CD4-positive, alpha-beta T cell treated with Interferon gamma for 1 hour (primary cell): ENCODE results near the gene MRPL34.

Experiments
- DNase-seq: peaks from one replicate; pipeline ENCODE4 v3.0.0-alpha.2; 2020

MRPL34 gene

DNA sequence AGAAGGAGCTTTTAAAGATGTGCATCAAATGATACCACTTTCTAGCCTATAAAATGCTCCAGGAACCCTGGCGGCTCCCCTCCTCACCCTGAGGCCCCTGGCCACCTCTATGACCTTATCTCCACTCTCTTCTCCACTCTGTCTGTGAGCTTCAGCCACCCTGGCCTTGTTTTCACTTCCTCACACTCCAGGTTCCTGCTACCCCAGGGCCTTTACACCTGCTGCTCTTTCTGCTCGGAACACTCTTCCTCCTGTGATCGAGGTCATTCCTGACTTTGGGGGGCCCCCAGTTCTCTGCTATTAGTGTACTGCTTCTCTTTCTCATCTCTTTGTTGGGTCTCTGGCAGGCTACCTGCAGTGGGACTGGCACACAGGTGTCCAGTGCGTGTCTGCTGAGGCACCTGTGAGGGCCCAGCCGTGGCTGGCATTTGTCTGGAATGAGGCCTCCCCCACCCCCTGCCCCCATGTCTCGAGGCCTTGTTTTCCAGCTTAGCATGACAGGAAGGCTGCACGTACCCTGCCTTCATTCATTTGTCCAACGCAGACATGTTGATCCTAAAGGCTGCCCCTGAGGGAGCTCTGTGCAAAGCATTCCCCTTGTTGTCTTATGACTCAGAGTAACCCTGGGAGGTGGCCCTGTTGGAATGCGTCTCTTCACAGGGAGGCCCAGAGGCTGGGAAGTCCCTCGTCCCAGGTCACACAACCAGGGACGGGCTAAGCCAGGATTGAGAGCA is 6.0 kb downstream of the MRPL34 start:
- no peak for DNase-seq

DNA sequence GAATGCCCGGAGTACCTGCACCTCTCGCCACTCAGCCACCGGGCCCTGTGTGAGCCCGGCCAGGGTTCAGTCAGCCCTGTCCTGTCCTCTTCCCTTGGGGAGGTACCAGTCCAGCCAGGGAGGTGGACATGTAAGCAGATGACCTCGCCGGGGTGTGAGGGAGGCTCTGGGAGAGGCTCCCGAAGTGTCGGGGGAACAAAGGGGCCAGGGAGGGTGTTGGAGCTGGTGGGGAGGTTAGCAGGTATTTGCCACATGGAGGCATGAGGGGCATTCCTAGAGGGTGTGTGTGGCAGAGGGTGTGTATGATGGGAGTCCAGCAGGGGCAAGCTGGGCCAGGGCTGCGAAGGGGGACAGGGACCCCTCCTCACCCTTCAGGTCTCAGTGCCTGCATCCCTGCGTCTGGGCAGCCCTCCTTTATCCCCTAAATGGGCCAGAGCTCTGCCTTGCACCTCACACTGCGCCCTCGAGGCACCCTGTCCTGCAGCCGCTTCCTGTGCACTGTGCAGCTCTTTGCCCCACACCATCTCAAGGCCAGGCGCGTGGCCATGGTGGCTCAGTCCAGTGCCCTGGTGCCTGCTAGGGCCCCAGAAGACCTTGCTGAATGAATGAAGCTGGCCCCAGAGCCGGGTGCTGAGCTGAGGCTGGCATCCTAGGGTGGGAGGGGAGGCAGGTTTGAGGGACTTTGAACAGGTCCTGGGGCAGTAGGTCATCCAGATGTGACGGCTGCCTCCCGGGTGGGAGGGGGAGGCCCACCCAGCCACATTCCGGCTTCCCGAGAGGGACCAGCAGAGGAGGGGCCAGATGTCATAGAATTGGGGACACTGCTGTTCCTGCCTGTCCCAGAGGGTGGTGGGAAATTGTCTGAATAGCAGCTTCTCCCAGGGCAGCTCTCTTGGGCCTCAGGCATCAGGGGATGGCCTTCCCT is 6.8 kb downstream of the MRPL34 start:
- no peak for DNase-seq

- DNase-seq: no peak
Measured at GRCh38 chr19:17314007-17314593, 8.4 kb downstream of the MRPL34 start.

DNA sequence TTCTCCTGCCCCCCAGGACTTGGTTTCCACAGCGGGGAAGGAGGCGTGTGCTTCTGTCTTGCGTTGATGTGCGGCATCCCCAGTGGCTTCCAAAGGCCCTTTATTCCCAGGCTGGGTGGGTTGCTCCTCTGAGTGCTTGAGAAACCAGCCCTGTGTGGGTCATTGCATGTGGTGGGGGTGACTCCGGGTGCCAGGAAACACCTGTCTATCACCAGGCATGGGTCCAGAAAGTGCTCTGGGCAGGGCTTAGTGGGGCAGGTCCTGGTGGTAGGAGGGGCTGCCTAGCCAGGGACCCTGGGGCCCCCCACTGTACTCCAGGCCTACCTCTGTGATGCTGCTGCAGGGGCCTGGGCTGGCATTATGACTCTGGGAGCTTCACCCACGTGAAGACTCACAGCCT is 13.3 kb downstream of the MRPL34 start:
- DNase-seq: no peak

DNA sequence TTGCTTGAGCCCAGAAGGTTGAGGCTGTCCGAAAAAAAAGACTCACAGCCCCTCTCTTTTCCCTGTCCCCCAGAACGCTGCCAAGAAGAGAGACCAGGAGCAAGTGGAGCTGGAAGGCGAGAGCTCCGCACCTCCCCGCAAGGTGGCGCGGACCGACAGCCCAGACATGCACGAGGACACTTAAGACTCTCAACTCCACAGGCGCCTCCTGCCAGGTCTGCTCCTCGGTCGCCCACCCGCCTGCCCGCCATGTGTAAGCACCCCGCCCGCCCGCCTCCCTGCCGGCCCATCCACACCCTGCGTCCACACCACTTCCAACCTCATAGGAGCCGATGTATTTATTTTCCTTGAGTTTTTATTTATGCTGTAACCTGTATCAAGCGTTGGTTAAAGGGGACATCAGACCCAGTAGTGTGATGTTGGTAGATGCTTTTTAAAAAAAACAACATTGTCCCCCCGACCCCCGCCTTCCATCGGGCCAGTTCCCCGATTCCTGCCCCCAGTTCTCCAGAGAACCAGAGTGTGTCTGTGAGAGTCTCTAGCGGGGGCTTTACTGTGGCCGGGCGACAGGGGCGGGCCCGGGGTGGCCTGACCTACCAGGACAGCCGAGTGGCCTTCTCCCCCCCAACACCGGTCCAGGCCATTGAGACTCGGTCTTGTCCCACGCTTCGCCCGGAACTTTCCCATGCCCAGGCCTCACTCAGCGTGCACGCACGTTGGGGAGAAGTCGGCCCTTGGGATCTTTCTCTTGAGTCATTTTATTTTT is 14.0 kb downstream of the MRPL34 start:
- no peak for DNase-seq

DNA sequence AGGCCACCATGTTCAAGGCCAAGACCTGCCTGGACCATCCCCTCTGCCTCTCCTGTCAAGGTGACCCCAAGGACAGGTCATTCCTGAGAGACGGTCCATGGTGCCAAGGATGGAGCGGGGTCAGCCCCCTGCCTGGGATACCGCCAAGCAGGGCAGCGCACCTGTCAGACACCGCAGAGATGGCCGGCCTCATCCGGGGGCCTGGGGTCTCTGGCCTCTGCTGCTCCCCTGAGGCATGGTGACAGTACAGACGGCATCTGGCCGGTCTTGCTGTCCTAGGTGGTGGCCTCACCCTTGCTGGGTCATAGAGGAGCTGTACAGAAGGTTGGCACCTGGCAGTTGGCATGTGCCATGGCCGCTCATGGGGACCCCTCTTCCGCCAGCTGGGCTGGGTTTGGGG is 14.8 kb downstream of the MRPL34 start:
- DNase-seq: no peak

DNA sequence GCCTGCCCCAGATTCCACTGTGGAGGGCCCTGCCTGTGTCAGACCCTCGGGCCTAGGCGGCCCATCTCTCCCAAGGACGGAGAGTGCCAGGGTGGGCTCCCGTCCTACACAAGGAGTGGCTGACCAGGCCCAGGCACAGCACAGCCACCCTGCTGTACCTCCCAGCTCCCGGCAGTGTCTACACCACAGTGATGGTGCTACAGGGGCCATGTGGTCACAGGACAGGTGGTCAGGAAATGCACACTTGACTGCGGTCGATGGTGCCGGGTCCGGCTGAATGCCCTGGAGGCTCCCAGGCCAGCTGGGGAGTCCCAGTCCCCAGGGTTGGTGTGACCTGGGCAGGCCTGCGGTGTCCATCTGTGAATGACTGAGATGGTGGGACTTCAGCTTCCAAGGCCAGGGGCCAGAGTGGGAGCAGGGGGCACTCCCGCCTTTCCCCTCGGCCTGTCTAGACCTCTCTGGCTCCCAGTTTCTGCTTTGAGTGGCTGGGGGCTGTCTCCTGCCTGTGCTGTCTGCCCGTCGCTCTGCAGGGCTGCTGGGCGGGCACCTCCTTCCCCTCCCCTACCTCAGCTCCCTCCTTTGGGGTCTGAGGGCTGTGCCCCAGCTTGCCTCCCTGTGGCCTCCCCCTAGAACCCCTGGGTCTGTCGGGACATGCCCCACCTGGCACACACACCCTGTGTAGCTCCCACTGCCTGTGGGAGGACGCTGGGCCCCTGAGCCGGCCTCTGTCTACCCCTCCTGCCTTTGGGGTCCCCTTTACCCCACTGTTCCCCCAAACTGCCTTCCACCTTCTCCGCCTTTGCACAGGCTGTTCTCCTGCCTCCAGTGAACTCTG is 16.2 kb downstream of the MRPL34 start:
- DNase-seq: no peak

DNA sequence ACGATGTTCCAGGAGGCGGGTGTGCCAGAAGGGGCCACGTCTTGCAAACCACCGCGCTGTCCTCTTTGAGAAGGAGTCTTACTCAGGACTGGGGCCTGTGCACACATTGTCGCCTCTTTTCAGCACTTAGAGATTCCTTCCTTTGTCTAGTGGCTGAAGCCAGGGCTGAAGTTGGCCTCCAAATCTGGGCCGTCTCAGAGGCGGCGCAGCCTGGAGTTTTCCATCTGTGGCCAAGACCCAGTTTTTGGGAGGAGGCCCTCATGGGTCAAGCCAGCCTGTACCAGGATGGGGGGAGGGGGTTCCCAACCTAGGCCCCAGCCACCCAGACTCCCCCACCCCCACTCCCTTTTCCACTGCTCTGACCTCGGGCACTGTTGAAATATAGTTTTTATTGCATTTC is 17.2 kb downstream of the MRPL34 start:
- no peak for DNase-seq

DNA sequence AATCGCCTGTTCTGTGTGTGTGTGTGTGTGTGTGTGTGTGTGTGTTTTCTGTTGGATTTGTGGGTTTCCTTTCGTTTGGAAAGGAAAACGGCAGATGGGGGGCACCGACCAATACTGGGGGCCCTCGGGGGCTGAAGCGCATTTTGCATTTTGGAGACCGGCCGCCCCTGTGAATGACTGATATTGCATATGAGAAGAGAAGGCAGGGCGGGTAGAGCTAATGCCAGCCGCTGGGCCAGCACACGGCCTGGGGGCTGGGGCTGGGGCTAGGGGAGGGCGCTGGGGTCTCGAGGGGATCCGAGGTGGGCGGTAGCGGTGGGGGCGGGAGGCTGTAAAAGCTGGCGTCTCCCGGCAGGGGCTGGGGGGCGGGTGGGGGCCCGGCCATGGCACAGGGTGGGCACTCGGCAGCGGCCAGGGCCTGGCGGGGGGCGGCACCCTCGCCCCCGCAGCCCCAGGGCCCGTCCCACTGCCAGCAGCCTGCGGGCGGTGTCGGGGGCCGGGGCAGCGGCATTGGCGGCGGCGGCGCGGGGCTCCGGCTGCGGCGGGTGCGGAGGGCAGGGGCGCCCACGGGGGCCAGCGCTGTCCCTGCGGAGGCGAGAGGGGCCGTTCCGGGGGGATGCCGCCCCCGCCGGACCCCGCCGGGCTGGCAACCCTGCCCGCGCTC is 17.8 kb downstream of the MRPL34 start:
- DNase-seq: no peak

- no peak for DNase-seq
Measured at GRCh38 chr19:17323964-17324332, 18.3 kb downstream of the MRPL34 start.

DNA sequence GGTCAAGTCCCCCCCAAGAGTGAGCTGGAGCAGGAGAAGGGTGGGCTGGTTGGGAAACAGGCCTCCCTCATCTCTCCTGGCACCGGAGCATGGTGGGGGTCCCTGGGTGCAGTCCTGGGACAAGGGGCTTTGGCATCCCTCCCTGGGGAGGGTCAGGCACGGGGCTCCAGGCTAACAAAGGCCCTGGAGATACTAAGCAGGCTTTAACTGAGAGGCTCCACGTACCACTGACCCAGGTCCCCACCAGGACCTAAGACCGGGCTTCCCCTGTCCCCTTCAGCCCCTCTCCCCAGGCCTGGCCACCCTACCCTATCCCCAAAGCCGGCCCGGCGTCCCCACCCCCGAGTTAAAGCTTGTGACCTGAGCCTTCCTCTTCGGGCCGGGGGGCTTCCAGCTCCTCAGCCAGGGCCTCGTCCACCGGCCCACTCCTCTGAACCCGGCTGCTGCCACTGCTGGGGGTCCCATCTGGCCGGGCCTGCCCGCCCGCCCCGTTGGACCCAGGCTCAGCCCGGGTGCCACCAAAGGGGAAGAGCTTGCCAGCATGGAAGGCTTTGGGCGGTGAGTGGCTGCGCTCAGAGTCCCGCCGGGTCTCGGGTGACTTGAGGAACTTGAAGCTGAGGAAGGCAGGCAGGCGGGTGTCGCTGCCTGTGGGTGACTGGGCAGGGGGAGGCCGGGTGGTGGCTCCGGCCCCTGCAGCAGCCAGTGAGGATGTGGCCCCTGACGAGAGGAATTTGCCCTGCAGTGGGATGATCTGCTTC is 18.9 kb downstream of the MRPL34 start:
- DNase-seq: no peak

- no peak for DNase-seq
Measured at GRCh38 chr19:17325133-17325532, 19.5 kb downstream of the MRPL34 start.

- DNase-seq: no peak
Measured at GRCh38 chr19:17325881-17326594, 20.4 kb downstream of the MRPL34 start.

GRCh38 chr19:17326595-17326966 is 20.9 kb downstream of the MRPL34 start:
- no peak for DNase-seq

GRCh38 chr19:17327068-17327653 is 21.5 kb downstream of the MRPL34 start:
- no peak for DNase-seq

DNA sequence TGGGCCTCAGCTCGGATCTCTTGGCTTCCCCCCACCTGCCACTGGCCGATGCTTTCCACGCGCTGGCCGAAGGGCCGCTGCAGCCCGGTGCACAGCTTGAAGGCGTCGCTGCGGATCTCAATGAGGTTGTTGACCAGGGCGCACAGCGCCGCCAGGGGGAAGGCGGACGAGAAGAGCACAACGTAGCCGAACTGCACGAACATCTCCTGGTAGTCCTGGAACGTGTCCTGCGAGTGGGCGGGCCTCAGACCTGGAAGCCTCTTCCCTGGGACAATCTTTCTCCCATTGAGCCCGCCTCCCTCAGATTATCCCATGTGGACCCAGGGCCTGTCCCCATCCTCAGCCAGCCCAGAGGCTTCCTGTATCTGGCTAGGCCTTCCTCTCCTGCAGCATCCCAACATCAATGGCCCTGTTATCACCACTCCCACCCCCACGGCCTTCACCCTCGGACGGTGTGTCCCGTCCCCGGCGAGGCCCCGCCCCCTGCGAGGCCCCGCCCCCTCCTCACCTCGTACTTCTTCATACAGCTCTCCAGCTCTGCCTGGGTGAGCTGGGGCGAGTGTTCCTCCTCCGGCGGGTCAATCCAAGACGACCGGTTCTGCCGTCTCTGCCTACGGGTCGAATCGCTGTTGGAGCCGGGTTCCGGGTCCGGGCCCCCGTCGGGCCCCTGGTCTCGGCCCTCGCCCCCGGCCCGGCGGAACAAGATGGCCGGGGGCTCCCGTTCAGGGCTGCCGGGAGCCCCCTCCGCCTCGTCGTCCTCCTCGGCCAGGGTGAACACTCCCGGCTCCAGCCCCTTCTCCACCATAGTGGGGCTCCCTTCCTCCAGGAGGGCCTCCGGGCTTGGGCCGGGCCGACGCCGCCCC is 22.2 kb downstream of the MRPL34 start:
- peak; percentile 60 for DNase-seq

- no peak for DNase-seq
Measured at GRCh38 chr19:17328517-17329365, 23.1 kb downstream of the MRPL34 start.
